GM11168 (cell line): Measurements from ENCODE around the gene AMBRA1.

ENCODE experiments used
- in situ Hi-C: fragments of 300-500 bp; cut with MboI; formaldehyde crosslinking; loops from one replicate; pipeline ENCODE4 v1.12.0; 2022; ENCODE audit warnings: low sequenced_read_pairs; ENCODE audit not compliant: unreplicated experiment

Gene AMBRA1

DNA sequence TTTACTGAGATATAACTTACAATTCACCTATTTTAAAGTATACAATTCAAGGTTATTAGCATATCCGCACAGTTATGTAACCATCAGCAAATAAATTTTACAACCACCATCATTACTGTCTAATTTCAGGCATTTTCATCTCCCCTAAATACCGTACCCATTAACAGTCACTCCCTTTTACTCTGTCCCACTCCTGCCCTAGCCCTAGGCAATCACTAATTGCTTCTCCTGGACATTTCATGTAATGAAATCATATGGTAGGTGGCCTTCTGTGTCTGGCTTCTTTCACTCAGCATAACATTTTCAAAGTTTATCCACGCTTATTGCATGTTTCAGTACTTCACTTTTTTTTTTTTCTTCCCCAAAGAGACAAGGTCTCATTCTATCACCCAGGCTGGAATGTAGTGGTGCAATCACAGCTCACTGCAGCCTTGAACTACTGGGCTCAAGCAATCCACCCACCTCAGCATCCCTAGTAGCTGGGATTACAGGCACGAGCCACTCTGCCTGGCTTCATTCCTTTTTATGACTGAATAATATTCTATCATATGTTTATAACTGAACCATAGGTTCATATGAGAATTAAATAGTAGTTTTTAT, 140.8 kb downstream of the AMBRA1 start:
- in situ Hi-C loops: no loop called here

DNA sequence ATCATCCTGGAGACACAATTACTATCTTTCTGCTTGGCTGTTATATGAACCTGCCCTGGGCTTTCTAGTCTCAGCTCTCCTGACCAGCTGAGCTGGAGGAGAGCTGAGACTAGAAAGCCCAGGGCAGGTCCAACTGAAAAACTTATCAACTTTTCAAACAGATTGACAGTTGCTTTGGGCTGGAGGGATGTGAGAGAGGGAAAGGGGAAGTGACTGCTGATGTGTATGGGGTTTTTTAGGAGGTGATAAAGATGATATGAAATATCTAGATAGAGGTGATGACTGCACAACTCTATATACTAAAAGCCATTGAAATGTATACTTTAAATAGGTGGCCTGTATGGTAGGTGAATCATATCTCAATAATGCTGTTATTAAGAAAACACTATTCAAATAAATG, 142.1 kb downstream of the AMBRA1 start:
- in situ Hi-C loops: no loop called here

DNA sequence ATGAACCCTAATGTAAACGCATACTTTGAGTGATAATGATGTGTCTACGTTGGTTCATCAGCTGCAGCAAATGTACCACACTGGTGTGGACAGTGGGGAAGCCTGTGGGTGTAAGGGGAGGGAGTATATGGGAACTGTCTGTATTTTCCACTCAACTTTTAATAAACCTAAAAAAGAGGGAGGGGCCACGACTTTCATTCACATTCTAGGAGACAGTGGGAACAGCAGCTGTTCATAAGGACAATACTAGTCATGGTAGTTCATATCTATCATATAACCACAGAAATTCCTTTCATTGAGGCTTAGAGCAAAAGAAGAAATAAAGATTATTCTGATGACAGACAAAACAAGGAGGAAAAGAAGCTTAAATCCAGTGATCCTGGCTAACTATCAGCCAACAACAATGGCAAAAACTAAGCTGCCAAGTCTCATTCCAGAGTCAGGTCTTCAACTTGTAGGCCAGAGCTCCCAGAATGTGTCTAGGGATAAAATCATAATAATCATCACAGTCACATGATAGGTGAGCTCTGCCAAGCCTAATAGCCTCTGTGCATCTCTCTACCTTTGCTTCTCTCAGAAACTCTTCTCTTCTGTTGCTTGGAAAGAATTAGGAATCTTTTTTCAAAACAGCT, 142.9 kb downstream of the AMBRA1 start:
- in situ Hi-C loops: no loop called here

DNA sequence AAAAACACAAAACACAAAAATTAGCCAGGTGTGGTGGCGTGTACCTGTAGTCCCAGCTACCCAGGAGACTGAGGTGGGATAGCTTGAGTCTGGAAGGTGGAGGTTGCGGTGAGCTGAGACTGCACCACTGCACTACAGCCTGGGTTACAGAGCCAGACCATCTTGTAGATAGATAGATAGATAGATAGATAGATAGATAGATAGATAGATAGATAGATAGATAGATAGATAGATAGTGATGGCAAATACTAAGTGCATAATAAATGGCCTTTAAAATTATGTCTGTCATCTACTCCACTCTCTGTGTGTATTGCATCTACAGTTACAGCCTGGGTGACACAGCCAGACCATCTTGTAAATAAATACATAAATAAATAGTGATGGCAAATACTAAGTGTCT, 146.3 kb downstream of the AMBRA1 start:
- in situ Hi-C loops: no loop called here

DNA sequence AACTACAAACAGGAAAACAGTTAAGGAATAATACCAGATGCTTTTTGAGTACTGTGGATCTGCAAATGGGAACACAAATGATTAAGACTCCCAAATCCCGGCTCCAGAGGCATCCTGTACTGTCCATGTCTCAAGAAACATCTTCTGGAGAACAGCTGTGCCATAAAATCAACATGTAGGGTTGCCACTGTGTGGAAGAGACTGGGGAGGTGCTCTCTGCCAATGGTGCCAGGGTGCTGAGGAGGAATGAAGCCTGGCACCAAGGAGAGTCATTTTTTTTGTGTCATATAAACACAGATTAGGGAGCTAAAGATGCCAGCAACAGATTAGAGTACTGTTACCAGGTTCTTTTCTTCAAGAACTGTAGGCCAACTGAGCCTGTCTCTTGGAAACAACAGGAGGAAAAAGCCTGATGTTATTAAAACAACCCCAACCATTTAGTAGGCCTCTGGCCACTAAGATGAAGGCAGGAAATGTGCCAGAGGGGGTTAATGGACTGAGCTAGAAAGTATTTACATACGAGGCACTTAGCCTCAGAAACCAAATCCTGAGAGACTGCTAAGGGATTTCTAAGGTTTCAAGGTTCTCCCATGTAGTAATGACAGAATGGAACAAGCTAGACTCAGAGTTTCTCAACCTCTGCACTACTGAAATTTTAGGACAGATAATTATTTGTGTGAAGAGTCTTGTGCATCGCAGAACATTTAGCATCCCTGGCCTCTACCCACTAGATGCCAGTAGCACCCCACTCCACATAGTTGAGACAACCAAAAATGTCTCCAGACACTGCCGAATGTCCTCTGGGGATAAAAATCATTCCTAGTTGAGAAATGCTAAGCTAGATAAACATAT, 147.7 kb downstream of the AMBRA1 start:
- in situ Hi-C loops: no loop called here

DNA sequence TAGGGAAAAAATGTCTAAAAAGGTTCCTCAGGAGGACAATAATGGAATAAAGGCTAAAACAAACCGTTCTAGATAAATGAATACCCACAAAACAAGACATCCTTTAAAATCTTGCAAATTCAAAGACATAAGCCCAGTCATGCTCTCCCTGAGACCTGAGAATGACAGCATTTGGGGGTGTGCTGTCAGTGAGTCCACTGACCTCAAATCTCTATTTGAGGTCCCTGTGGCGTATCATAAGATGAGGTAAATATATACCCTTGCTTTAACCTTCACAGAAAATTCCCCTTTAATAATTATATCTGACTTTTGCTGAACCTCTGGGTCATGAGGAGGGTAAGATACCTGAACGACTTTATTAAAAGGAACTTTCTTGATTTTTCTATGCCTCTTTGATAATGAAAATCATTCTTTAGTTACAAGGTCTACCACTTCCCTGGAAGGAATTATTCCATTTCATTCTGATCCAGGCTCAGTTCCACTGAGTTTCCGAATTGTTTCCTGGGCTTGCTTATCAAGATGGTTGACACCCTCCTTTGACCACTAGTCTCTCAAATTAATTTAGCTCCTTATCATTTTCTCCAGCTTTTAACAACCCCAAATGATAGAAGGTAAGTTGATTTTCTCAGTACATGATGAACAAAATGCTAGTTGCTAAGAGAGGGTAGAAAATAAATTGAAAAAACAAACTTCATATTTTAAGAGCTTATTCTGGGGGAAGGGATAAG, 148.5 kb downstream of the AMBRA1 start:
- in situ Hi-C loops: no loop called here

DNA sequence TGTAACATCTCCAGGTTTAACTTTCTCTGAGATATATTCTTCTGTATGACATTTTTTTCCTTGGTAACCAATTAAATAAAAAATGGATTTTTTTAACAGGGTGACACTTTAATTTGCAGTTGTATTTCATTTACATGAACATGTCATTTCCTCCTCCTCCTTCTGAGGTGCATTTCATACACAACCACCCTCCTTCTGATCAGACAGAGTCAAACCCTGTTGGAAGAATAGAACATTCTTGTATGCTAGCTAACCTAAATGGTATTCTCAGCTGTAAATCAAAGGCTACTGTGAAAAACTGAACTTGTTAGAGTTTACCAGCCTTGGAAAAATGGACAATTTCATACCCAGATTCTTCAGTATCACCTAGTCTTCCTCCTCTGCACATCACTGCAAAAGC, 149.5 kb downstream of the AMBRA1 start:
- in situ Hi-C loops: no loop called here

DNA sequence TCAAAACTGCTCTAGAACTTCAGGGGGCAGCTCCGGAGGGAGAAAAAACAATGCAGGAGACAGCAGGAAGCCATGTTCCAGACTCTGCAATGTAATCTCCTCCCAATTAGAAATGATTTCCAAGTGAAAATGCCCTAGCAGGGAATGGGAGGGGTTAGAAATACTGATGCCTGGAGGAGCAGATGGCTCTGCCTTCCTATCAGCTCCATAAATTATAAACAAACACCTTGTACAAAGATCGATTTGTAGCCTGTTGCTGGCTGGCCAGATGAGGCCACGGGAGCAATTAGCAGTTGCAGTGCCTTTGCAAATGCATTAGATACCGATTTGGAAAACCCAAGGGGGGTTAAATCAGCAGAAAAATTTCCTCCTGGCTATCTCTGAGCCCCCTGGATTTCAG, 155.6 kb downstream of the AMBRA1 start:
- in situ Hi-C loops: no loop called here

DNA sequence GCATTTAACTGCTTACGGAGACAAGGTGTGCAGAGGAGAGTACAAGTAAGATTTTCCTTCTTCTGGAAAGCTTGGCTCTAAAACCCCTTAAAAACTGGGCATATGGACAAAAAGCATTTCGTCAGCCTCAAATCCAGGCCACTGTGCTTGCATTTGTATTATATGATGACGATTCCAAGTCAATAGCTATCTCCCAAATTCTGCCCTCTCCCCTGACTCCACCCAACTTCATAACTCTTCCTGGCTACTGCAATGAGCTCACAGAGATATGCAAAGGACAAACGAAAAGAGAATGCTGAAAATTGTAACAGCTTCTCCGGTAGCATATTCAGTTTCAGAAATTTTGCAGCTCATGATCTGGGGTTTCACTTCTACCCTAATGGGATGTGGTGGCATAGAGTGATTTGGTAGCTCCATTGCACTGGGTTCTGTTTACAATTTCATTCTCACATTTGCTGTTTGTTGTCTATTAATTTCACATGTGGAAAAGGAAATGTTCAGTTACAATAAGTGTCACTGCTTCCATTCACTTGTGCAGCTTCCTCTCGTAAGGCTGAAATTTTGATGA, 156.6 kb downstream of the AMBRA1 start:
- in situ Hi-C loops: no loop called here

DNA sequence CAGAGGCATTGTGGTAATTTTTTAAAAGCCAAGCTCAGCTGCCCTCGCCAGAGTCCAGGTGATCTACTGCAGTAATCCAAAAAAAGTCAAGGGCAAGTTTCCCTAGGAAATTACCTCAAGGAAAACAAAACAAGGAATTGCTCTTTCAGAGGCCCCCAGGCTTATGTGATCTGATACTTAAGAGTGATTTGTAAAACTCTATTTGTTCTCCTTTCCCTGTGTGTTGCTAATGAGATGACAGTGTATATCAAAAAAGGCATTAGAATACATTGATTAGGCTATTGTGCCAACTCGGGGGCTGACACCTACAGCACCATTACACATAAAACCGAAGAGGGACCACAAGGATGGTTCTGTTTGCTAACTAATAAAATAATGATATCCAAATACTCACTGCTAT, 157.7 kb downstream of the AMBRA1 start:
- in situ Hi-C loops: no loop called here

DNA sequence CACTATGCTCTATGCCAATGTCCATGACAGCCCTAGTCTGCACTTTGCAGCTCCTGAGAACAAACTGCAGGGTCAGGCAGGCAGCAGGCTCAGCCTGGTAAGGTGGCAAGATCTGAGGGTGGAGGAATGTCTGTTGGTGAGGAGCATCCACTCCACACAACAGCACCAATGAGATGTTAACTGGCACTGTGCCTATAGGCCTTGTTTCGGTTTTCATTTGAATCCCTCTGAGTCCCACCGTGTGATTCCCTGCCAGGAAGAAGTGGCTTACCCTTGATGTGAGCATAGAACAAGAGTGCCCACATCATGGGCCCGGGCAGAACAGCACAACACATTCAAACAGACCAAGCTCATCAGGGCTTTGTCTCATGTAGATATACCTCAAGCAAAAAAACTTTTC, 158.1 kb downstream of the AMBRA1 start:
- in situ Hi-C loops: no loop called here

DNA sequence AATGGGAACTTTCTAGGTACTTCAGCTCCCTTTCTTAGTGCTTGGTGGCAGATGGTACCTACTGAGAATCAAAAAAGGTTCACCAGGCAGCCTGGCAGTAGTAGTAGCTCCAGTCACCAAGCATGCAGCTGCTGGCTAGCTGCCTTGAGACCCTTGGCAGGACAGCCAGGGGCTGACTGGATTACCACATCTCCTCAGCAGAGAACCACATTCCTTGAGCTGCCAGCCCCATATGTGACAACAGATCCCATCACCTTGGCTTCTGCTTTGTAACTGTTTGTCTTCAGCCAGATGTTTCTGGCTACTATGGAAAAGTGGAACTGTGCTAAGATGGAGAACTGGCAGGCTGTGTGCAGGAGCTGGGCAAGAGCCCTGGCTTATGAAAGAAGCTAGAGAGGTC, 162.6 kb downstream of the AMBRA1 start:
- in situ Hi-C loops: no loop called here

DNA sequence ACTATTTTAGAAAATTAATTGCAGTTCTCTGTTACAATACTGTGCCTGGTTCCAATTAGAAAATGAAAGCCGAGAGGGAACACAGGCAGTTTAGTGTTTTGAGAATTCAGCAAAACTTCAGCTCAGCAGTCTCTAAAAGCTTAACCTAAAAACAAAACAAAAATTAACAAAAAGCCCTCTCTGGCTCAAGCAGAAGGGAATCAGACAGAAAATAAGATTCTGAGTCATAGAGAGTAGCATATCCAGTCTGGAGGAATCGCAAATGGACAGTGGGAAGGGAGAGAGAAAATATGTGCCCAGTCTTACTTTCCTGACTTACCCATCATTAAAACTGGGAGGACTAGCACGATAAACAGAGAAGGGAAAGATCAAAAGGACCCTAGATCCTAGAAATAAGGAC, 164.1 kb downstream of the AMBRA1 start:
- in situ Hi-C loops: no loop called here

DNA sequence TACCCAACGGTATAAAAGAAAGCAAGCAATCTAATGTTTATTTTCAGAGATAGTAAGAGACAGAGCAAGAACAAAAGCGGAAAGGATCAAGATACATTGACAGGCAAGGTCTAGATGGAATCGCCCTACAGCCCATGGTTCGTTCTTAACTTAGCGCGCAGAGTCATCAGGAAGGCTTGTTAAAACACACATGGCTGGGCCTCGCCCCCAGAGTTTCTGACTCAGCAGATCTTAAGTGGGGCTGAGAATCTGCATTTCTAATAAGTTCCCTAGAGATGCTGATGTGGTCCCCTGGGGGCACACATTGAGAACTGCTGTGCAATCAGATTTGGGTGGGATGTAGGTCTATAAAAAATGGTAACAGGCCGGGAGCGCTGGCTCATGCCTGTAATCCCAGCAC, 166.5 kb downstream of the AMBRA1 start:
- in situ Hi-C loops: no loop called here

DNA sequence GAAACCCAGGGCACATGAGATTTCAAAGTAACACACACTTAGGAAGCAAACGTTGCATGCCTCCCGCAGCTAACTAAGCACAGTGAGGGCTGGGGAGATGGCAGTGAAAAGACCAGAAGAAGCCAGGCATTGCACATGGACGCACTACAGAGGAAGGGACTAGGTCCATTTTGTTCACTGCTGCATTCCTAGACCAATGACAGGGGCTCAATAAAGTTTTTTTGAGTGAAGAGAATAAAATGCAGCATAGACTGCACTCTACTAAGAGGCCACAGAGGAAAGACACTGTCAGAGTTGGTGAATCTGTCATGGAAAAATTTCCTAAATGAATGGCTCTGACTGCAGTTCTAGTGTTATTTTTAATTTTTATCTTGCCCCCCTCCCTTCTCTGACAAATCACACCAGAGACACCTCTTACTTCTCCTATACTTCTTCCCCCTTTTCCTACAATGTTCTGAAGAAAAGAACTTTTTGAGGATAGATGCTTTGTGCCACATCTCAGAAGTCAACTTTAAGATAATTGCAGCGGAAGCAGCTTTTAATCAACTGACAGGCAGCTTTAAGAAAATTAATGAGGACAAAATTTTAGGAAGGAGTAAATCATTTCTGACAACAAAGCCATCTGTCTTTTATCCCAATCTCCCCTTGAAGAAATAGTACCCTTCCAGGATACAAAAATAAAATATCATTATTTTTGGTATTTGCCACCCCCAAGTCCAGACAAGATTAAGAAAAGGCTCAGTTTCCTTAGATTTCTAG, 167.4 kb downstream of the AMBRA1 start:
- in situ Hi-C loops: no loop called here

DNA sequence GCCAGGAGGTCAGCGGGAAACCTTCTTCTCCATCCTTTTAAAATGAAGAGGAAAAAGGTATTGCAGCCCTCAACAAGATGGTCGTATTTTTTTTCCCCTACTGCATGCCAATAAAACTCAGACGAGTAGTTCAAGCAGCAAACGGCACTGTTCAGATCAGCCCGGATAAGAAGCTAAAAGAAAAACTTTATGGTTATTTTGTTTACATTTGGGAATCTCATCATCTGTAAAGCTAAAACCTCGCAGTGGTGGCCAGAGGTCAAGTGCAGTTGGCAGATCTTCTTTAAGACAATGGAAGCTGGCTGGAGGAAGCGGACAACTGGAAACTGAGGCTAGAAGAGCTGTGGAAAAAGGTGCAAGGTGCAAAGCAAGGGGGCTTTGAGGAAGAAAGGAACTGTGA, 171.2 kb downstream of the AMBRA1 start:
- in situ Hi-C loops: no loop called here

DNA sequence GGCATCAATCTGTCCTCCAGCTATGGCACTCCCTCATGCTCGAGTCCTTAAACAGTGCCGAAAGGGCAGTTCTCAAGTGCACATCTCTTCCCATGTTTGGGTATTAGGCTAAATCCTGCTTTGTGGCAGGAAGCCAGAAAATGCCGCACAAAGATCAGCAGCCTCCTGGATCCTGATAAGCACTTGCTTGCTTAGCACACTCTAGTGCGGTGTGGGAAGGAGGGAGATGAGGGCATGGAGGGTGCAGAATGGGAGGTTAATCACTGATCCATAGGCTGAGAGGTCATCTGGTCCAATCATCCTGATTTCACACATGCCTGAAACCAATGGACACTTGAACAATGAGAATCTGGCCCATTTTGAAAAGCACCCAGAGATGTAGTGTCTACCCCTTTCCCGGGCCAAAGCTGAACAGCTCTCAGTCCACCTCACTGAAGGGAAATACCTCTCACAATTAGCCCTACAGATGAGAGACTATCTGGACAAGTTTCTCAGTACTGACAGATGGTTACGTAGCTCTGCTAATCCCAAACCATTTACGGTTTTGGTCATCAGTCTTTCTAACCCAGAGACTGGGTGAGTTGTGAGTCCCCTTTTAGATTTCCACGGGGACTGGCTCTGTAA, 172.5 kb downstream of the AMBRA1 start:
- in situ Hi-C loops: no loop called here

DNA sequence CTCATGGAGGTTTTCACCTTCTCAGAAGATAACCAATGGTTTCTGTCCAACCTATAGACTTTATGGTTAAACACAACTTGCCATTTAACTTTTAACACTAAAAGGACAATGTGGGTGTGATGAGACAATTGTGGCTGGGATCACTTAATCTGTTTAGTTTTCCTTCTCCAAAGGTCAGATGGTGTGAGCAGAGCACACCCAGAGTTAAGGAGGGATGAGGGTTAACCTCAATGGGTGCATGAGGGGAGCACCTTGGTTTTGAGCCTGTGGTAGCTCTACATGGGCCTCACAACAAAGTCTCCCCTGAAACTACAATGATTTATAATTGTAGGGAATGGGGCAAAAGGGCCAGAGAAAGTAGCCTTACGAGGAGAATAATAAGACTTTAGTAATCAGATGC, 173.3 kb downstream of the AMBRA1 start:
- in situ Hi-C loops: no loop called here

DNA sequence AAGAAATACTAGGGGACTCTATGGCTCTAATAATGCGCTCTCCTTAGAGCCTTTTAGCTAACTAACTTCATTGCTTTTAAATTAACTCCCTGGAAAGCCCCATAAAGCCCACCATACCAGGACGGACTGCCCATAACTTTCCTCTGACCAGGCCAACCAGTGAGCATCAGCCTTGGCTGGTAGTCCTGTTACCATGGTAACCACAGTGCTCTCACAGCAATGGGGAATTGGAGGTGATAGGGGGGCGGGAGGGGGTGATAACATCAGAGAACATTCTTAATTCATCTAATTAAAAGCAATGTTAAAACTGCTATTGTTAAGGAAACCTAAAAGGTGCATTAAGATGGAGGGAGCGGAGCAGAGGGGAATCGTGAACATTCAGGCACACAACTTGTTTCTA, 175.1 kb downstream of the AMBRA1 start:
- in situ Hi-C loops: no loop called here
